BJ (cell line): ENCODE measurements around the gene ATG7. TPM values are rescaled to one million over a fixed set of nuclear protein-coding genes. Genes with fewer than 3 reads are reported as not detected.
"Not testable (repeated sequence)": the region's sequence is repeated elsewhere in the genome, so short reads cannot be mapped to it uniquely, and the experiment has no call there.

Experiments used
- CTCF ChIA-PET: fragments of 350-600 bp; formaldehyde crosslinking; extraction: SDS; loops from one replicate; lab custom pipeline; 2021; ENCODE audit warnings: antibody characterized with exemption, inconsistent platforms; lab: Yijun Ruan, JAX
- POLR2A ChIA-PET: fragments of 300-600 bp; sonication (Branson Sonifier 250); formaldehyde crosslinking; extraction: SDS; loops from one replicate; lab custom pipeline; 2021; ENCODE audit warnings: antibody characterized with exemption; lab: Charles Lee
- DNase-seq: peaks from one replicate; pipeline ENCODE4 v3.0.0-alpha.2; 2011; ENCODE audit warnings: low read depth
- H3K27me3 ChIP-seq: 2 replicates; pipeline ENCODE4 v1.6.0; 2011; ENCODE audit warnings: low read length; ENCODE audit not compliant: control insufficient read depth, insufficient read depth
- H3K36me3 ChIP-seq: 2 replicates; pipeline ENCODE4 v1.5.1; 2011; ENCODE audit warnings: low read length; ENCODE audit not compliant: control insufficient read depth, insufficient read depth
- H3K4me3 ChIP-seq: 2 replicates; pipeline ENCODE4 v1.5.1; 2011; ENCODE audit warnings: low read depth, mild to moderate bottlenecking, control low read depth, low read length
- polyA plus RNA-seq: library from polyadenylated mRNA; depleted of rRNA; stranded (reverse); fragments of >200 nt; gene quantifications from 2 replicates; pipeline ENCODE4 v1.2.3, GENCODE V29; 2011
- TF ChIP-seq, protein P1 (sequence below): IDR thresholded peaks from 2 replicates; pipeline ENCODE4 v1.5.1; 2011; ENCODE audit warnings: low read depth, mild to moderate bottlenecking, control low read depth, inconsistent platforms, low read length, moderate library complexity; ENCODE audit not compliant: insufficient read depth

The ATG7 gene
- polyA plus RNA-seq, 1 experiment = 26.2 TPM

- CTCF ChIA-PET = no interaction called here
- no peak for DNase-seq
- Histone ChIP-seq H3K27me3 (no peaks in the 10 kb centered on the region), H3K4me3 (no peak overlapping the region), H3K36me3 (no peaks in the 10 kb centered on the region)
- POLR2A ChIA-PET = no interaction called here
- TF ChIP-seq, protein P1, sequence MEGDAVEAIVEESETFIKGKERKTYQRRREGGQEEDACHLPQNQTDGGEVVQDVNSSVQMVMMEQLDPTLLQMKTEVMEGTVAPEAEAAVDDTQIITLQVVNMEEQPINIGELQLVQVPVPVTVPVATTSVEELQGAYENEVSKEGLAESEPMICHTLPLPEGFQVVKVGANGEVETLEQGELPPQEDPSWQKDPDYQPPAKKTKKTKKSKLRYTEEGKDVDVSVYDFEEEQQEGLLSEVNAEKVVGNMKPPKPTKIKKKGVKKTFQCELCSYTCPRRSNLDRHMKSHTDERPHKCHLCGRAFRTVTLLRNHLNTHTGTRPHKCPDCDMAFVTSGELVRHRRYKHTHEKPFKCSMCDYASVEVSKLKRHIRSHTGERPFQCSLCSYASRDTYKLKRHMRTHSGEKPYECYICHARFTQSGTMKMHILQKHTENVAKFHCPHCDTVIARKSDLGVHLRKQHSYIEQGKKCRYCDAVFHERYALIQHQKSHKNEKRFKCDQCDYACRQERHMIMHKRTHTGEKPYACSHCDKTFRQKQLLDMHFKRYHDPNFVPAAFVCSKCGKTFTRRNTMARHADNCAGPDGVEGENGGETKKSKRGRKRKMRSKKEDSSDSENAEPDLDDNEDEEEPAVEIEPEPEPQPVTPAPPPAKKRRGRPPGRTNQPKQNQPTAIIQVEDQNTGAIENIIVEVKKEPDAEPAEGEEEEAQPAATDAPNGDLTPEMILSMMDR = no peak
These were observed 245.4 kb downstream of the ATG7 start for GRCh38 chr3:11517601-11518000.

GRCh38 chr3:11521167-11521566 is 249.0 kb downstream of the ATG7 start:
- TF ChIP-seq, protein P1 = no peak
- POLR2A ChIA-PET = no interaction called here
- DNase-seq = no peak
- H3K27me3 ChIP-seq = no peaks in the 10 kb centered on the region
- CTCF ChIA-PET = no interaction called here
- H3K4me3 ChIP-seq = no peak overlapping the region
- no peaks in the 10 kb centered on the region for H3K36me3 ChIP-seq

DNA sequence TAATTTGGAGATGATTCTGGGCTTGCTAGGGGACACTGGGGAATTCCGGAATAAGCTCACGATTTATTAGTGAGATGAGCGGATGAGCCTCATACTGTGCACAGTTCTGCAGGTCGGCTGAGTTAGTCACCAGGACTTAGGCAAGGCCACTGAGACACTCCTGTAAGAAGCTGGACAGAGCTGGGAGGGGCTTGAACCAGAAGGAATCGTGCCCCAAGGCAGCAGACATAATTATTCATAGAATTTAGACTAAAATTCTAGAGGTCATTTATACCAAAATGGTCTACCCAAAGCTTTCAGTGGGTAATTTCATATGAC is 250.2 kb downstream of the ATG7 start:
- Histone ChIP-seq H3K27me3 (no peaks in the 10 kb centered on the region), H3K36me3 (no peaks in the 10 kb centered on the region), H3K4me3 (no peak overlapping the region)
- DNase-seq = no peak
- TF ChIP-seq, protein P1 = no peak
- ChIA-PET CTCF (interaction anchor here (0.9 kb wide), 1 partner anchor 24 kb away, joined by 3 read pairs; no protein-coding TSS in a partner anchor), POLR2A (no interaction called here)

DNA sequence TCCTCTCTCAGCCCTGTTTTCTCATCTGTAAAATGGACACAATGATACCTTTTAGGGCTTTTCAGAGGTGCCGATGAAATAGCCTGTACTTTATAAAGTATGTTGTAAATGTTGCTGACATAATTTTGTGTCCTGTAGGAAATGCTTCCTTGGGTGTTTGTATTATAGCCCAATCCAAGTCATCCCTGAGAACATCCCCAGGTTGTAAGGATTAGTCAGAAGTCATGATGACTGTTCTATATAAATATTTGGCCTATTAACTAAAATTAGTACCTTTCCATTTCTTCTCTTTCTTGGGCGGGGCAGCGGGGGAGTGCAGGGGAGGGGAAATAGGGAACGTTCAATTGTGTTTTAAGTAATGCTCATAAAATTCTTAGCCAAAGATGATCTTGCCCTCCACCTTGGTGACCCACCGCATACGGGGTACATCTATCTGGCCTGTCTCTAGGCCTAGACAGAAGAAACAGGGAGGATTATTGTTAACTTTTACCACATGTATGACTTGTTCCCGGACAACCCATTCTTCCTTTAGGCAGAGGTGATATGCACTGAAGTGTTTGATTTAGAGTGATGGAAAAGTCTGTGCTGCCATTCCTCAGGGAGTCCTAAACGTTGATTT is 250.9 kb downstream of the ATG7 start:
- TF ChIP-seq, protein P1 = no peak
- DNase-seq = no peak
- Histone ChIP-seq H3K4me3 (no peak overlapping the region), H3K27me3 (no peaks in the 10 kb centered on the region), H3K36me3 (no peaks in the 10 kb centered on the region)
- CTCF ChIA-PET = no interaction called here
- POLR2A ChIA-PET = no interaction called here

DNA sequence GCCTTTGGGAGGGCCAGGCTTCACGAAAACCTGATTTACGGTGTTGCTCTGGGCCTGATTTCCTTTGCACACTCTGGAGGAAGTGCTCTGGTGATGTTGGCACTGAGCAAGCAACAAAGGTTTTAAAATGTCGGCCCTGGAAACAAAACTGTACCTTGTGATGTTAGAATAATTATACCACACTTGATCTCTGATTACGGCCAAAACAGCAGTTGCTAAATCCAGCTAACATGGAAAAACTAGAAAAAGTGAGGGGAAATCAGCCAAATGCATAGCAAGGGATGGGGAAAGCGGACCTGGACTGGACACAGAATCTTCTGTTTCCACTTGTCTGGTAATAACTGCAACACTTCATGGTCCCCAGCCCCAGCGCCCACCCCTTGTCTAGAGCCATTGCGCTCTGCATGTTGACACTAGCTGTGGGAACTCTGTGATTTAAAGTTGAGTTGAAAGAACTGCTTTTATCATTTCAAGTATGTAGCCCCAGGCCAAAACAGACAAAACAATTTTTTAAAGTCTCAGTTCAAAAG is 251.4 kb downstream of the ATG7 start:
- TF ChIP-seq, protein P1 = no peak
- Histone ChIP-seq H3K36me3 (no peaks in the 10 kb centered on the region), H3K27me3 (no peaks in the 10 kb centered on the region), H3K4me3 (no peak overlapping the region)
- DNase-seq = no peak
- ChIA-PET CTCF (no interaction called here), POLR2A (no interaction called here)

GRCh38 chr3:11526121-11526520 is 253.9 kb downstream of the ATG7 start:
- POLR2A ChIA-PET = interaction anchor here (0.6 kb wide), 1 partner anchor 17 kb away, joined by 6 read pairs; no protein-coding TSS in a partner anchor
- H3K27me3 ChIP-seq, H3K36me3 ChIP-seq, DNase-seq, H3K4me3 ChIP-seq, CTCF ChIA-PET: not testable (repeated sequence)
